IPS DF 6.9 (cell line): Measurements from ENCODE around the gene CRYBG1.

ENCODE experiments used
- DNase-seq: peaks from one replicate; pipeline ENCODE4 v3.0.0-alpha.2; 2013; ENCODE audit warnings: low read depth, low spot score
- H3K27ac ChIP-seq: one replicate; pipeline ENCODE4 v1.5.1; 2013; ENCODE audit warnings: low read length, control low read depth
- H3K27me3 ChIP-seq: 2 replicates; pipeline ENCODE4 v1.6.1; 2013; ENCODE audit warnings: mild to moderate bottlenecking, low read length; ENCODE audit not compliant: control insufficient read depth, insufficient read depth
- H3K36me3 ChIP-seq: 2 replicates; pipeline ENCODE4 v1.6.1; 2013; ENCODE audit warnings: low read length; ENCODE audit not compliant: control insufficient read depth, insufficient read depth
- H3K4me1 ChIP-seq: 2 replicates; pipeline ENCODE4 v1.6.1; 2013; ENCODE audit warnings: low read length; ENCODE audit not compliant: control insufficient read depth, insufficient read depth
- H3K4me3 ChIP-seq: 2 replicates; pipeline ENCODE4 v1.5.1; 2013; ENCODE audit warnings: mild to moderate bottlenecking, low read length
- H3K9me3 ChIP-seq: 2 replicates; pipeline ENCODE4 v1.6.1; 2013; ENCODE audit warnings: low read length, inconsistent platforms; ENCODE audit not compliant: control insufficient read depth, insufficient read depth
- WGBS: extraction: QIAGEN DNeasy Blood & Tissue Kit; methylation state at CpG from one replicate; pipeline ENCODE4 v1.1.7; 2013; ENCODE audit warnings: mixed read lengths, missing lambda C conversion rate; ENCODE audit not compliant: insufficient read length, insufficient coverage; 5-methylcytosine and 5-hydroxymethylcytosine counted together

CRYBG1 gene

GRCh38 chr6:106456756-106457155, 96.2 kb downstream of the CRYBG1 start:
- Histone ChIP-seq H3K4me3 (no peak overlapping the region), H3K4me1 (peaks cover 2% of the 10 kb centered on the region; the same call in 1 of the 2 replicates), H3K27ac (no peak overlapping the region), H3K36me3 (no peaks in the 10 kb centered on the region), H3K27me3 (no peaks in the 10 kb centered on the region), H3K9me3 (no peaks in the 10 kb centered on the region)
- DNase-seq = no peak
- no CpG with 5 or more reads among the region's 1 CpG for WGBS

- 100% methylated on average over 1 of the region's 7 CpGs for WGBS
- H3K27me3 ChIP-seq = no peaks in the 10 kb centered on the region
- no peaks in the 10 kb centered on the region for H3K9me3 ChIP-seq
- H3K36me3 ChIP-seq = no peaks in the 10 kb centered on the region
- H3K4me3 ChIP-seq = no peak overlapping the region
- H3K27ac ChIP-seq = no peak overlapping the region
- no peak for DNase-seq
- peaks cover 2% of the 10 kb centered on the region; the same call in 1 of the 2 replicates for H3K4me1 ChIP-seq
These were observed 97.8 kb downstream of the CRYBG1 start for GRCh38 chr6:106458021-106458986.

GRCh38 chr6:106460481-106460880, 100.0 kb downstream of the CRYBG1 start:
- no CpG with 5 or more reads among the region's 2 CpGs for WGBS
- H3K27ac ChIP-seq = no peak overlapping the region

GRCh38 chr6:106461084-106461483, 100.6 kb downstream of the CRYBG1 start:
- no peaks in the 10 kb centered on the region for H3K9me3 ChIP-seq
- H3K4me3 ChIP-seq = no peak overlapping the region
- no peaks in the 10 kb centered on the region for H3K27me3 ChIP-seq
- H3K4me1 ChIP-seq = peaks cover 2% of the 10 kb centered on the region; the same call in 1 of the 2 replicates
- no peak for DNase-seq
- H3K36me3 ChIP-seq = no peaks in the 10 kb centered on the region
- no peak overlapping the region for H3K27ac ChIP-seq

More at GRCh38 chr6:106460481-106460880, 100.0 kb downstream of the CRYBG1 start:
- Histone ChIP-seq H3K4me3 (no peak overlapping the region), H3K9me3 (no peaks in the 10 kb centered on the region), H3K27me3 (no peaks in the 10 kb centered on the region), H3K36me3 (no peaks in the 10 kb centered on the region), H3K4me1 (peaks cover 2% of the 10 kb centered on the region; the same call in 1 of the 2 replicates)
- no peak for DNase-seq

DNA sequence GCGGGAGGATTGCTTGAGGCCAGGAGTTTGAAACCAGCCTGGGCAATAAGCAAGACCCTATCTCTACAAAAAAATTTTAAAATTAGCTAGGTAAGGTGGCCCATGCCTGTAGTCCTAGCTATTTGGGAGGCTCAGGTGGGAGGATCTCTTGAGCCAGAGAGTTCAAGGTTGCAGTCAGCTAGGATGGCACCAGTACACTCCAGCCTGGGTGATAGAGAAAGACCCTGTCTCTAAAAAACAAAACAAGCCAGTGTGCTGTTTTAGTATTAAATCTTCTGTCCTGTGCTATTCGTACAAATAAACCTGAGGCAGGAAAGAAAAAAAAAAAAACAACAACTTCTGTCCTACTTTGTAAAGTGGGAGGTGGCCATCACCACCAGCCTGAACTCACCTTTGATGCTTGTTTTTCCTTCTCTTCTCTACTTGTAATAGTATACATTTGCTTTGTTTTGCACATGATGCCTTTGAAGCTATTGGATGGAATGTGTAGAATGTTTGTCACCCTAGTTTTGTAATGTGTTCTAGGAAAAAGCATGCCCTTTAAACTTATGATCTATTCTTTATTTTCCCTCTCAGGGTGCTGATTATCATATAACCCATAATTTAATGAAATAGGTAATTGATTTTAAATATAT, 102.5 kb downstream of the CRYBG1 start:
- Histone ChIP-seq H3K27me3 (no peaks in the 10 kb centered on the region), H3K36me3 (no peaks in the 10 kb centered on the region), H3K9me3 (no peaks in the 10 kb centered on the region), H3K4me1 (peaks cover 2% of the 10 kb centered on the region; the same call in 1 of the 2 replicates), H3K4me3 (no peak overlapping the region), H3K27ac (no peak overlapping the region)
- WGBS = no CpG with 5 or more reads among the region's 2 CpGs
- DNase-seq = no peak

- no peaks in the 10 kb centered on the region for H3K4me1 ChIP-seq
- no CpG with 5 or more reads among the region's 2 CpGs for WGBS
- no peak overlapping the region for H3K27ac ChIP-seq
- no peak overlapping the region for H3K4me3 ChIP-seq
- no peaks in the 10 kb centered on the region for H3K36me3 ChIP-seq
- H3K9me3 ChIP-seq = no peaks in the 10 kb centered on the region
- H3K27me3 ChIP-seq = no peaks in the 10 kb centered on the region
- no peak for DNase-seq
These were observed 105.7 kb downstream of the CRYBG1 start for GRCh38 chr6:106466211-106466610.

DNA sequence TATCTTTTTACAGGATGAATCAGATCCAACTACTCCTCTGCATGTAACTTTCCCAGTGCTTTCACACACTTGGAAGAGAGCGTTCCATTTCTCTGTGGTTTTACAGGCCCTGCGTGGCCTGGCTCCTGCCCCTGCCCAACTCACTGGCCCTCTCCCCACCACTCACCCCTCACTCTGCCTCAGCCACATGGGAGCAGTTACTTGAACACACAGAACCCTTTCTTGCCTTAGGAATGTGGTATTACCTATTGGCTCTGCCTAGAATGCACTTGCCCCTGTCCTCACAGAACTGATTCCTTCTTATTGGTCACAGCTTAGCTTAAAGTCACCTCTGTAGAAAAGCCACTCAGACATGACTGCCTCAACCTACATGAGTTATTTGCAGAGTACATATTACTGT, 108.4 kb downstream of the CRYBG1 start:
- DNase-seq = no peak
- no peaks in the 10 kb centered on the region for H3K36me3 ChIP-seq
- no CpG with 5 or more reads among the region's 2 CpGs for WGBS
- H3K4me3 ChIP-seq = no peak overlapping the region
- no peaks in the 10 kb centered on the region for H3K27me3 ChIP-seq
- H3K9me3 ChIP-seq = no peaks in the 10 kb centered on the region
- no peaks in the 10 kb centered on the region for H3K4me1 ChIP-seq
- no peak overlapping the region for H3K27ac ChIP-seq

DNA sequence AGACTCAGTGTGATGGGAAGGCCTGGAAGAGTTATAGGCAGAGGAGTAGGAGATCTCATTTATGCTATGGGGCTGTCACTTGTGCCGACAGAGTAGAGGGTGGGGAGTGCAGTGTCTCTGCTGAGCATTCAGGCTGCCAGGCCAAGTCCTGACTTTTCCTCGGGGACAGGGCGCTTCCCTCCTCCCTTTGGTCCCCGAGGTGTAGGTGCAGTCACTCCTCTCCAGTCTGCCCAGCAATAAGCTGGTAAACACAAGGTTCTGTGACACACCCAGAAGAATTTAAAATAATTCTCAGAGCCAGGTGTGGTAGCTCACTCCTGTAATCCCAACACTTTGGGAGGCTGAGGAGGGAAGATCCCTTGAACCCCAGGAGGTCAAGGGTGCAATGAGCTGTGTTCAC, 109.4 kb downstream of the CRYBG1 start:
- no peak for DNase-seq
- no CpG with 5 or more reads among the region's 4 CpGs for WGBS
- no peak overlapping the region for H3K27ac ChIP-seq
- H3K4me3 ChIP-seq = no peak overlapping the region
- no peaks in the 10 kb centered on the region for H3K27me3 ChIP-seq
- no peaks in the 10 kb centered on the region for H3K9me3 ChIP-seq
- H3K36me3 ChIP-seq = no peaks in the 10 kb centered on the region
- no peaks in the 10 kb centered on the region for H3K4me1 ChIP-seq

GRCh38 chr6:106470316-106470715, 109.8 kb downstream of the CRYBG1 start:
- no peaks in the 10 kb centered on the region for H3K4me1 ChIP-seq
- DNase-seq = no peak
- no peak overlapping the region for H3K4me3 ChIP-seq
- H3K9me3 ChIP-seq = no peaks in the 10 kb centered on the region
- no peak overlapping the region for H3K27ac ChIP-seq
- H3K27me3 ChIP-seq = no peaks in the 10 kb centered on the region
- no CpG with 5 or more reads among the region's 5 CpGs for WGBS
- no peaks in the 10 kb centered on the region for H3K36me3 ChIP-seq

GRCh38 chr6:106470811-106471210, 110.3 kb downstream of the CRYBG1 start:
- DNase-seq = no peak
- H3K4me1 ChIP-seq = no peaks in the 10 kb centered on the region
- H3K36me3 ChIP-seq = no peaks in the 10 kb centered on the region
- H3K27ac ChIP-seq = no peak overlapping the region
- no peaks in the 10 kb centered on the region for H3K9me3 ChIP-seq
- no peaks in the 10 kb centered on the region for H3K27me3 ChIP-seq
- H3K4me3 ChIP-seq = no peak overlapping the region
